H1 (cell line): Measurements from ENCODE around the gene CDC45. TPM values are rescaled to one million over a fixed set of nuclear protein-coding genes. Genes with fewer than 3 reads are reported as not detected.

ENCODE experiments used
- CTCF ChIA-PET: fragments of 300-600 bp; sonication (Branson Sonifier 250); formaldehyde crosslinking; loops from one replicate; lab custom pipeline; 2021; ENCODE audit not compliant: partially characterized antibody; lab: Charles Lee
- POLR2A ChIA-PET: fragments of 300-600 bp; sonication (Branson Sonifier 250); formaldehyde crosslinking; loops from one replicate; lab custom pipeline; 2021; ENCODE audit warnings: inconsistent platforms; ENCODE audit not compliant: partially characterized antibody; lab: Charles Lee
- DNase-seq, 2 experiments: peaks; one replicate each; pipeline versions ENCODE4 v3.0.0 to v3.0.0-alpha.2; 2010 to 2022; ENCODE audit warnings: low spot score in 2 of 2, low read depth in 1 of 2, mixed read lengths in 1 of 2
- FAIRE-seq: peaks from 2 replicates; lab custom pipeline; 2011; peaks lifted over from hg19 to GRCh38; lab: Jason Lieb, UNC
- H2AFZ ChIP-seq: 2 replicates; pipeline ENCODE4 v1.8.1; 2012; ENCODE audit warnings: low read length, inconsistent platforms
- H2AK5ac ChIP-seq: 2 replicates; pipeline ENCODE4 v1.6.1; 2013; ENCODE audit warnings: low read depth, low read length
- H2BK120ac ChIP-seq: replicated peaks from 2 replicates; pipeline ENCODE3; 2013; ENCODE audit warnings: low read depth, low read length, inconsistent platforms
- H2BK12ac ChIP-seq: 2 replicates; pipeline ENCODE4 v1.6.1; 2013; ENCODE audit warnings: low read depth, low read length
- H2BK15ac ChIP-seq: 2 replicates; pipeline ENCODE4 v1.6.1; 2013; ENCODE audit warnings: low read length
- H2BK20ac ChIP-seq: 2 replicates; pipeline ENCODE4 v1.6.1; 2013; ENCODE audit warnings: low read length
- H2BK5ac ChIP-seq: 2 replicates; pipeline ENCODE4 v1.6.1; 2013; ENCODE audit warnings: low read depth, low read length
- H3K14ac ChIP-seq: 2 replicates; pipeline ENCODE4 v1.6.1; 2013; ENCODE audit warnings: inconsistent platforms; ENCODE audit not compliant: insufficient read length
- H3K18ac ChIP-seq: 2 replicates; pipeline ENCODE4 v1.6.1; 2013; ENCODE audit warnings: low read length; ENCODE audit errors: extremely low read depth
- H3K23ac ChIP-seq: 2 replicates; pipeline ENCODE4 v1.6.1; 2013; ENCODE audit warnings: inconsistent platforms; ENCODE audit not compliant: insufficient read length
- H3K23me2 ChIP-seq: 2 replicates; pipeline ENCODE4 v1.6.1; 2013; ENCODE audit warnings: low read depth, low read length
- H3K27ac ChIP-seq: 2 replicates; pipeline ENCODE4 v1.6.1; 2011; ENCODE audit warnings: low read depth, low read length, inconsistent platforms
- H3K27me3 ChIP-seq, 4 experiments: replicated peaks in 1 of 4; 1 replicate in 1 of 4; 2 replicates in 3 of 4; pipeline versions ENCODE4 v1.6.1 to v1.8.1; 2011 to 2013; ENCODE audit warnings: low read length in 3 of 4, mild to moderate bottlenecking in 3 of 4, inconsistent platforms in 2 of 4, mixed read lengths in 2 of 4, moderate library complexity in 1 of 4; ENCODE audit not compliant: control insufficient read depth in 3 of 4, insufficient read depth in 3 of 4; ENCODE audit errors: extremely low read depth in 1 of 4
- H3K36me3 ChIP-seq, 4 experiments: 2 replicates each; pipeline versions ENCODE4 v1.6.1 to v1.8.1; 2011 to 2013; ENCODE audit warnings: mild to moderate bottlenecking in 4 of 4, low read length in 3 of 4, moderate library complexity in 2 of 4, control low read depth in 1 of 4, inconsistent platforms in 1 of 4; ENCODE audit not compliant: insufficient read depth in 4 of 4, control insufficient read depth in 2 of 4
- H3K4ac ChIP-seq: replicated peaks from 2 replicates; pipeline ENCODE3; 2013; ENCODE audit warnings: low read length, low read depth, mixed read lengths, inconsistent platforms; ENCODE audit not compliant: insufficient read length
- H3K4me1 ChIP-seq, 4 experiments: replicated peaks in 1 of 4; 1 replicate in 1 of 4; 2 replicates in 3 of 4; pipeline versions ENCODE4 v1.6.1 to v1.8.1; 2011 to 2013; ENCODE audit warnings: low read length in 3 of 4, inconsistent platforms in 2 of 4, mixed read lengths in 1 of 4; ENCODE audit not compliant: insufficient read depth in 4 of 4, control insufficient read depth in 3 of 4
- H3K4me2 ChIP-seq, 2 experiments: 2 replicates each; pipeline versions ENCODE4 v1.6.1 to v1.8.1; 2011 to 2013; ENCODE audit warnings: low read depth in 2 of 2, low read length in 2 of 2, control low read depth in 1 of 2, inconsistent platforms in 1 of 2, mild to moderate bottlenecking in 1 of 2; ENCODE audit not compliant: insufficient read depth in 1 of 2
- H3K4me3 ChIP-seq, 4 experiments: fragments of 200-600, 300-600 bp in 1 of 4; sonication (generic), shearing (Covaris generic), sonication (Bioruptor Twin) in 1 of 4; 2 replicates each; pipeline versions ENCODE4 v1.5.1 to v1.8.1; 2011 to 2016; ENCODE audit warnings: low read length in 4 of 4, low read depth in 3 of 4, control low read depth in 2 of 4, inconsistent platforms in 2 of 4, mild to moderate bottlenecking in 2 of 4, mixed read lengths in 1 of 4, moderate library complexity in 1 of 4; ENCODE audit not compliant: insufficient read depth in 2 of 4; ENCODE audit errors: extremely low read depth in 1 of 4
- H3K56ac ChIP-seq: replicated peaks from 2 replicates; pipeline ENCODE3; 2013; ENCODE audit warnings: low read depth, mild to moderate bottlenecking, mixed read lengths, low read length, inconsistent platforms; ENCODE audit not compliant: insufficient read length
- H3K79me1 ChIP-seq: 2 replicates; pipeline ENCODE4 v1.6.1; 2013; ENCODE audit warnings: low read depth, low read length, control low read depth
- H3K79me2 ChIP-seq, 2 experiments: 2 replicates each; pipeline versions ENCODE4 v1.6.1 to v1.8.1; 2012 to 2013; ENCODE audit warnings: low read length in 2 of 2, mild to moderate bottlenecking in 2 of 2, inconsistent platforms in 1 of 2; ENCODE audit not compliant: insufficient read depth in 2 of 2, control insufficient read depth in 1 of 2
- H3K9ac ChIP-seq, 4 experiments: replicated peaks in 1 of 4; 1 replicate in 1 of 4; 2 replicates in 3 of 4; pipeline versions ENCODE4 v1.6.1 to v1.8.1; 2011 to 2013; ENCODE audit warnings: low read depth in 3 of 4, low read length in 3 of 4, control low read depth in 2 of 4, mild to moderate bottlenecking in 2 of 4, moderate library complexity in 2 of 4, inconsistent platforms in 1 of 4; ENCODE audit errors: extremely low read depth in 1 of 4
- H3K9me3 ChIP-seq, 2 experiments: 2 replicates each; pipeline versions ENCODE4 v1.6.1 to v1.8.1; 2012 to 2013; ENCODE audit warnings: mild to moderate bottlenecking in 2 of 2, moderate library complexity in 2 of 2, control low read depth in 1 of 2, inconsistent platforms in 1 of 2, low read depth in 1 of 2, low read length in 1 of 2, mixed read lengths in 1 of 2; ENCODE audit not compliant: insufficient read depth in 2 of 2
- H4K20me1 ChIP-seq, 2 experiments: replicated peaks in 1 of 2; 2 replicates each; pipeline versions ENCODE3 to v1.8.1; 2011 to 2013; ENCODE audit warnings: inconsistent platforms in 2 of 2, low read length in 2 of 2, mild to moderate bottlenecking in 1 of 2; ENCODE audit not compliant: insufficient read depth in 2 of 2, control insufficient read depth in 1 of 2
- H4K5ac ChIP-seq: 2 replicates; pipeline ENCODE4 v1.6.1; 2013; ENCODE audit warnings: low read length, low read depth, mixed read lengths, inconsistent platforms; ENCODE audit not compliant: insufficient read length
- H4K8ac ChIP-seq: 2 replicates; pipeline ENCODE4 v1.8.0; 2013; ENCODE audit warnings: mild to moderate bottlenecking, moderate library complexity, low read length, inconsistent platforms; ENCODE audit not compliant: insufficient read depth; ENCODE audit errors: extremely low read depth
- H4K91ac ChIP-seq: replicated peaks from 2 replicates; pipeline ENCODE3; 2013; ENCODE audit warnings: low read length, mixed read lengths, inconsistent platforms; ENCODE audit not compliant: insufficient read length
- CEBPB ChIP-seq: IDR thresholded peaks from 2 replicates; pipeline ENCODE4 v1.6.1; 2012; ENCODE audit warnings: low read depth, low read length
- CTBP2 ChIP-seq: IDR thresholded peaks from 2 replicates; pipeline ENCODE4 v1.7.0; 2011; ENCODE audit warnings: borderline replicate concordance, mild to moderate bottlenecking, moderate library complexity, mixed read lengths, low read length; ENCODE audit not compliant: insufficient read depth, insufficient read length
- CTCF ChIP-seq, 3 experiments: IDR thresholded peaks; 1 replicate in 2 of 3; 2 replicates in 1 of 3; pipeline versions ENCODE4 v1.5.1 to v1.6.1; 2011; ENCODE audit warnings: low read length in 3 of 3, mild to moderate bottlenecking in 3 of 3, inconsistent platforms in 2 of 3, low read depth in 1 of 3, moderate library complexity in 1 of 3; ENCODE audit not compliant: insufficient read depth in 1 of 3; ENCODE audit errors: control extremely low read depth in 1 of 3
- NANOG ChIP-seq: IDR thresholded peaks from 2 replicates; pipeline ENCODE4 v1.6.1; 2011; ENCODE audit warnings: low read length, low read depth, mild to moderate bottlenecking, inconsistent platforms; ENCODE audit not compliant: insufficient read depth, poor library complexity, severe bottlenecking
- POLR2A ChIP-seq, 2 experiments: IDR thresholded peaks; 1 replicate in 1 of 2; 2 replicates in 1 of 2; pipeline ENCODE4 v1.6.1; 2011; ENCODE audit warnings: low read depth in 2 of 2, low read length in 2 of 2, mild to moderate bottlenecking in 2 of 2; ENCODE audit errors: control extremely low read depth in 1 of 2
- SAP30 ChIP-seq: fragments of 300-600 bp; sonication (generic); IDR thresholded peaks from 2 replicates; pipeline ENCODE4 v1.7.1; 2012; ENCODE audit warnings: low read length, moderate library complexity, mild to moderate bottlenecking, inconsistent platforms; ENCODE audit not compliant: insufficient read depth, insufficient replicate concordance
- SIRT6 ChIP-seq: IDR thresholded peaks from one replicate; pipeline ENCODE4 v1.7.1; 2012; ENCODE audit warnings: low read length, inconsistent platforms
- SIX5 ChIP-seq: IDR thresholded peaks from 2 replicates; pipeline ENCODE4 v1.6.1; 2011; ENCODE audit warnings: mild to moderate bottlenecking, low read depth, low read length
- WGBS, 2 experiments: shearing (Covaris generic) in 1 of 2; methylation state at CpG; one replicate each; pipeline versions ENCODE4 v1.1.6 to v1.1.7; 2013 to 2015; ENCODE audit warnings: low lambda C conversion rate in 2 of 2, mixed read lengths in 2 of 2, inconsistent platforms in 1 of 2, low coverage in 1 of 2, missing lambda C conversion rate in 1 of 2; ENCODE audit not compliant: insufficient replicate concordance in 2 of 2, insufficient coverage in 1 of 2, insufficient read length in 1 of 2; ENCODE audit errors: extremely low coverage in 1 of 2, missing lambda C conversion rate in 1 of 2; 5-methylcytosine and 5-hydroxymethylcytosine counted together
- polyA plus RNA-seq, 7 experiments: library from polyadenylated mRNA; depleted of rRNA in 3 of 7; stranded (reverse) in 5 of 7; unstranded in 2 of 7; fragments of >200 nt in 5 of 7; fragments of 200-250 nt in 2 of 7; gene quantifications; 1 replicate in 5 of 7; 2 replicates in 1 of 7; 4 replicates in 1 of 7; pipeline versions ENCODE4 v1.2.1 to v1.2.3, GENCODE V29; 2011 to 2013; ENCODE audit warnings: missing spikeins in 2 of 7, mixed read lengths in 2 of 7
- total RNA-seq: library from RNA; stranded (reverse); fragmentation: NEBNext Ultra II Directional; extraction: Animal tissue kit (Norgen Biotek cat#: 25700); gene quantifications from 2 replicates; pipeline ENCODE4 v1.2.1, GENCODE V29; 2021

CDC45 gene
- total and polyA plus RNA-seq, 2 of the 8 experiments (the other 6 are each of a cell fraction or from before 2014, with no cell fraction given) = 31.9 to 37.7 TPM

GRCh38 chr22:19535001-19535400 lies 55.3 kb downstream of the CDC45 start:
- 78% methylated on average over 3 of the region's 3 CpGs; no CpG with 5 or more reads in 1 of the 2 experiments for WGBS, 2 experiments
- Histone ChIP-seq H4K20me1 (no peaks in the 10 kb centered on the region), H4K5ac (no peak overlapping the region), H3K9me3 (no peaks in the 10 kb centered on the region), H3K4me3 (no peak overlapping the region), H3K23ac (no peak overlapping the region), H3K4me2 (no peak overlapping the region), H2BK5ac (no peak overlapping the region), H2BK15ac (no peak overlapping the region), H3K14ac (no peak overlapping the region), H3K18ac (no peak overlapping the region), H3K56ac (no peak overlapping the region), H3K4ac (no peak overlapping the region), H2BK120ac (no peak overlapping the region), H3K9ac (no peak overlapping the region), H4K91ac (no peak overlapping the region), H3K79me2 (no peaks in the 10 kb centered on the region), H2AFZ (no peak overlapping the region), H2BK12ac (no peak overlapping the region; the same call in 1 of the 2 replicates), H3K79me1 (no peaks in the 10 kb centered on the region), H4K8ac (no peak overlapping the region), H2AK5ac (no peak overlapping the region), H3K27ac (no peak overlapping the region), H3K36me3 (no peaks in the 10 kb centered on the region), H3K23me2 (no peaks in the 10 kb centered on the region), H2BK20ac (no peak overlapping the region), H3K27me3 (no peaks in the 10 kb centered on the region), H3K4me1 (no peaks in the 10 kb centered on the region; a peak in 1 of 7 replicates)
- DNase-seq (no peak), FAIRE-seq (no peak)
- POLR2A ChIA-PET = no interaction called here
- CTCF ChIA-PET = interaction anchor here (1.1 kb wide), 1 partner anchor 13 kb away, joined by 4 read pairs; no protein-coding TSS in a partner anchor
- TF ChIP-seq CTCF (IDR thresholded peaks at IDR 0.05; ENCODE audit: control extremely low read depth in 1 of 3, insufficient read depth in 1 of 3, low read depth in 1 of 3, low read length in 3 of 3) (no peak), CEBPB (no peak), SIRT6 (no peak), NANOG (no peak), SAP30 (no peak), SIX5 (no peak), CTBP2 (no peak), POLR2A (IDR thresholded peaks at IDR 0.05; ENCODE audit: control extremely low read depth in 1 of 2, low read depth in 2 of 2, low read length in 2 of 2) (no peak)
